ENCODE data around the gene ATG9B.

ATG9B gene

GRCh38 chr7:150979713-150980390 is 44.4 kb downstream of the ATG9B start:
- H3K4me3 ChIP-seq (ENCODE audit: low read length), result peak overlapping the region; percentile 81; the same call in 1 of the 2 replicates
- peaks cover 34% of the 10 kb centered on the region; the same call in 1 of the 2 replicates for H3K4me1 ChIP-seq (ENCODE audit: insufficient read depth, low read length)
- H3K27ac ChIP-seq (ENCODE audit: low read length), result no peak overlapping the region
- H3K27me3 ChIP-seq (ENCODE audit: insufficient read depth, low read length), result peaks cover 80% of the 10 kb centered on the region
- no peaks in the 10 kb centered on the region for H3K9me3 ChIP-seq (ENCODE audit: insufficient read depth, low read depth, low read length)
- H3K9ac ChIP-seq (ENCODE audit: low read depth, low read length), result peak overlapping the region; percentile 48; the same call in 1 of the 2 replicates
- H3K36me3 ChIP-seq (ENCODE audit: insufficient read depth, low read depth, low read length), result no peaks in the 10 kb centered on the region

GRCh38 chr7:150978126-150978789 is 46.0 kb downstream of the ATG9B start, which contains the start of gene KCNH2:
KCNH2 (minus strand) TSS chr7:150978321; CDS start chr7:150977913, 408 bp downstream.
- no peak within 1 kb of the TSS for H3K27ac ChIP-seq (ENCODE audit: low read length)

GRCh38 chr7:150977382-150978125 is 46.7 kb downstream of the ATG9B start:
- Histone ChIP-seq H3K27me3 (ENCODE audit: insufficient read depth, low read length) (peaks cover 68% of the 10 kb centered on the region), H3K4me3 (ENCODE audit: low read length) (peak overlapping the region; percentile 69), H3K36me3 (ENCODE audit: insufficient read depth, low read depth, low read length) (no peaks in the 10 kb centered on the region), H3K27ac (ENCODE audit: low read length) (no peak overlapping the region), H3K9ac (ENCODE audit: low read depth, low read length) (peak overlapping the region; percentile 37; the same call in 1 of the 2 replicates), H3K9me3 (ENCODE audit: insufficient read depth, low read depth, low read length) (no peaks in the 10 kb centered on the region), H3K4me1 (ENCODE audit: insufficient read depth, low read length) (peaks cover 34% of the 10 kb centered on the region; the same call in 1 of the 2 replicates)

More at GRCh38 chr7:150978126-150978789, 46.0 kb downstream of the ATG9B start, which contains the start of gene KCNH2:
- peak within 1 kb of the TSS; percentile 70; the same call in 1 of the 2 replicates for H3K9ac ChIP-seq (ENCODE audit: low read depth, low read length)
- peaks cover 34% of the 10 kb centered on the region; the same call in 1 of the 2 replicates for H3K4me1 ChIP-seq (ENCODE audit: insufficient read depth, low read length)
- H3K27me3 ChIP-seq (ENCODE audit: insufficient read depth, low read length), result peaks cover 74% of the 10 kb centered on the region
- H3K4me3 ChIP-seq (ENCODE audit: low read length), result peak within 1 kb of the TSS; percentile 81
- H3K9me3 ChIP-seq (ENCODE audit: insufficient read depth, low read depth, low read length), result no peaks in the 10 kb centered on the region
- H3K36me3 ChIP-seq (ENCODE audit: insufficient read depth, low read depth, low read length), result no peaks in the 10 kb centered on the region

- Histone ChIP-seq H3K9me3 (ENCODE audit: insufficient read depth, low read depth, low read length) (no peaks in the 10 kb centered on the region), H3K27me3 (ENCODE audit: insufficient read depth, low read length) (peaks cover 60% of the 10 kb centered on the region), H3K4me3 (ENCODE audit: low read length) (peak overlapping the region; percentile 69), H3K27ac (ENCODE audit: low read length) (no peak overlapping the region), H3K4me1 (ENCODE audit: insufficient read depth, low read length) (peaks cover 34% of the 10 kb centered on the region; the same call in 1 of the 2 replicates), H3K9ac (ENCODE audit: low read depth, low read length) (peak overlapping the region; percentile 37; the same call in 1 of the 2 replicates), H3K36me3 (ENCODE audit: insufficient read depth, low read depth, low read length) (no peaks in the 10 kb centered on the region)
These were observed 47.5 kb downstream of the ATG9B start for GRCh38 chr7:150976529-150977381.

- peaks cover 31% of the 10 kb centered on the region; the same call in 1 of the 2 replicates for H3K4me1 ChIP-seq (ENCODE audit: insufficient read depth, low read length)
- H3K4me3 ChIP-seq (ENCODE audit: low read length), result peak overlapping the region; percentile 78; the same call in 1 of the 2 replicates
- H3K27me3 ChIP-seq (ENCODE audit: insufficient read depth, low read length), result peaks cover 49% of the 10 kb centered on the region
- H3K9me3 ChIP-seq (ENCODE audit: insufficient read depth, low read depth, low read length), result no peaks in the 10 kb centered on the region
- H3K36me3 ChIP-seq (ENCODE audit: insufficient read depth, low read depth, low read length), result no peaks in the 10 kb centered on the region
- H3K27ac ChIP-seq (ENCODE audit: low read length), result no peak overlapping the region
- no peak overlapping the region; the same call in 1 of the 2 replicates for H3K9ac ChIP-seq (ENCODE audit: low read depth, low read length)
These were observed 48.6 kb downstream of the ATG9B start for GRCh38 chr7:150975536-150976319.

- H3K4me3 ChIP-seq (ENCODE audit: low read length), result peak overlapping the region; percentile 78
- peak overlapping the region; percentile 41; the same call in 1 of the 2 replicates for H3K9ac ChIP-seq (ENCODE audit: low read depth, low read length)
These were observed 49.6 kb downstream of the ATG9B start for GRCh38 chr7:150974468-150975391.

GRCh38 chr7:150973571-150974451 is 50.5 kb downstream of the ATG9B start:
- Histone ChIP-seq H3K4me3 (ENCODE audit: low read length) (peak overlapping the region; percentile 78; the same call in 1 of the 2 replicates), H3K27ac (ENCODE audit: low read length) (no peak overlapping the region), H3K4me1 (ENCODE audit: insufficient read depth, low read length) (peaks cover 17% of the 10 kb centered on the region; the same call in 1 of the 2 replicates), H3K27me3 (ENCODE audit: insufficient read depth, low read length) (peaks cover 34% of the 10 kb centered on the region), H3K36me3 (ENCODE audit: insufficient read depth, low read depth, low read length) (no peaks in the 10 kb centered on the region), H3K9ac (ENCODE audit: low read depth, low read length) (no peak overlapping the region), H3K9me3 (ENCODE audit: insufficient read depth, low read depth, low read length) (no peaks in the 10 kb centered on the region)

More at GRCh38 chr7:150974468-150975391, 49.6 kb downstream of the ATG9B start:
- Histone ChIP-seq H3K36me3 (ENCODE audit: insufficient read depth, low read depth, low read length) (no peaks in the 10 kb centered on the region), H3K27ac (ENCODE audit: low read length) (no peak overlapping the region), H3K9me3 (ENCODE audit: insufficient read depth, low read depth, low read length) (no peaks in the 10 kb centered on the region), H3K27me3 (ENCODE audit: insufficient read depth, low read length) (peaks cover 39% of the 10 kb centered on the region), H3K4me1 (ENCODE audit: insufficient read depth, low read length) (peaks cover 21% of the 10 kb centered on the region; the same call in 1 of the 2 replicates)

GRCh38 chr7:150972741-150973140 is 51.6 kb downstream of the ATG9B start:
- peaks cover 17% of the 10 kb centered on the region; the same call in 1 of the 2 replicates for H3K4me1 ChIP-seq (ENCODE audit: insufficient read depth, low read length)

GRCh38 chr7:150972023-150972468 is 52.2 kb downstream of the ATG9B start:
- no peaks in the 10 kb centered on the region for H3K36me3 ChIP-seq (ENCODE audit: insufficient read depth, low read depth, low read length)
- no peaks in the 10 kb centered on the region for H3K9me3 ChIP-seq (ENCODE audit: insufficient read depth, low read depth, low read length)
- H3K9ac ChIP-seq (ENCODE audit: low read depth, low read length), result no peak overlapping the region
- peaks cover 30% of the 10 kb centered on the region for H3K27me3 ChIP-seq (ENCODE audit: insufficient read depth, low read length)
- H3K27ac ChIP-seq (ENCODE audit: low read length), result no peak overlapping the region
- H3K4me1 ChIP-seq (ENCODE audit: insufficient read depth, low read length), result peaks cover 15% of the 10 kb centered on the region; the same call in 1 of the 2 replicates
- no peak overlapping the region for H3K4me3 ChIP-seq (ENCODE audit: low read length)

More at GRCh38 chr7:150972741-150973140, 51.6 kb downstream of the ATG9B start:
- H3K27me3 ChIP-seq (ENCODE audit: insufficient read depth, low read length), result peaks cover 34% of the 10 kb centered on the region
- no peak overlapping the region for H3K4me3 ChIP-seq (ENCODE audit: low read length)
- H3K36me3 ChIP-seq (ENCODE audit: insufficient read depth, low read depth, low read length), result no peaks in the 10 kb centered on the region
- H3K9ac ChIP-seq (ENCODE audit: low read depth, low read length), result no peak overlapping the region
- no peak overlapping the region for H3K27ac ChIP-seq (ENCODE audit: low read length)
- no peaks in the 10 kb centered on the region for H3K9me3 ChIP-seq (ENCODE audit: insufficient read depth, low read depth, low read length)

Measured in iPS-20b (cell line).